Peyer's patch (tissue), 4 donors: Measurements from ENCODE around the gene PGAM2. TPM values are rescaled to one million over a fixed set of nuclear protein-coding genes. Genes with fewer than 3 reads are reported as not detected.
A peak's percentile ranks its signal among the peaks of the same experiment; 100 is the strongest.

Experiments used
- DNase-seq, 3 donors: peaks; one replicate each; pipeline ENCODE4 v3.0.0-alpha.2; 2017 to 2019
- H3K27ac ChIP-seq, 4 donors: fragments of 200-600 bp; sonication (generic); one replicate each; pipeline ENCODE4 v1.5.1; 2016 to 2019
- H3K27me3 ChIP-seq, 2 donors: fragments of 200-600 bp; sonication (generic); one replicate each; pipeline ENCODE4 v1.5.1; 2019
- H3K36me3 ChIP-seq, 3 donors: fragments of 200-600 bp; sonication (generic); one replicate each; pipeline ENCODE4 v1.5.1; 2016 to 2019
- H3K4me1 ChIP-seq, 4 donors: fragments of 200-600 bp; sonication (generic); one replicate each; pipeline ENCODE4 v1.5.1; 2016 to 2019
- H3K4me3 ChIP-seq, 4 donors: fragments of 200-600 bp; sonication (generic); 1 replicate in 3 of 4; 2 replicates in 1 of 4; pipeline ENCODE4 v1.5.1; 2016 to 2019; ENCODE audit warnings: mild to moderate bottlenecking in 1 of 4
- H3K9me3 ChIP-seq, 4 donors: fragments of 200-600 bp; sonication (generic); one replicate each; pipeline ENCODE4 v1.5.1; 2016 to 2019; ENCODE audit warnings: mild to moderate bottlenecking in 1 of 4
- POLR2A ChIP-seq, 2 donors: fragments of 450-650 bp; IDR thresholded peaks; one replicate each; pipeline ENCODE4 v1.5.1; 2017; ENCODE audit warnings: antibody characterized with exemption in 2 of 2, mild to moderate bottlenecking in 2 of 2, moderate library complexity in 2 of 2
- total RNA-seq, 4 donors: library from RNA; depleted of rRNA; stranded (reverse); fragments of >200 nt; gene quantifications; one replicate each; pipeline ENCODE4 v1.1.0, GENCODE V29; 2016
- TF ChIP-seq, protein P1 (sequence below), 6 experiments: fragments of 450-650 bp in 4 of 6; fragments of 200-600 bp in 2 of 6; sonication (generic) in 1 of 6; IDR thresholded peaks; one replicate each; pipeline ENCODE4 v1.5.1; 2017 to 2019; ENCODE audit warnings: antibody characterized with exemption in 6 of 6, mild to moderate bottlenecking in 3 of 6, moderate library complexity in 1 of 6

The PGAM2 gene
- total RNA-seq, 4 donors from 2014 or later: 1.2 to 4.1 TPM; not detected in 2

DNA sequence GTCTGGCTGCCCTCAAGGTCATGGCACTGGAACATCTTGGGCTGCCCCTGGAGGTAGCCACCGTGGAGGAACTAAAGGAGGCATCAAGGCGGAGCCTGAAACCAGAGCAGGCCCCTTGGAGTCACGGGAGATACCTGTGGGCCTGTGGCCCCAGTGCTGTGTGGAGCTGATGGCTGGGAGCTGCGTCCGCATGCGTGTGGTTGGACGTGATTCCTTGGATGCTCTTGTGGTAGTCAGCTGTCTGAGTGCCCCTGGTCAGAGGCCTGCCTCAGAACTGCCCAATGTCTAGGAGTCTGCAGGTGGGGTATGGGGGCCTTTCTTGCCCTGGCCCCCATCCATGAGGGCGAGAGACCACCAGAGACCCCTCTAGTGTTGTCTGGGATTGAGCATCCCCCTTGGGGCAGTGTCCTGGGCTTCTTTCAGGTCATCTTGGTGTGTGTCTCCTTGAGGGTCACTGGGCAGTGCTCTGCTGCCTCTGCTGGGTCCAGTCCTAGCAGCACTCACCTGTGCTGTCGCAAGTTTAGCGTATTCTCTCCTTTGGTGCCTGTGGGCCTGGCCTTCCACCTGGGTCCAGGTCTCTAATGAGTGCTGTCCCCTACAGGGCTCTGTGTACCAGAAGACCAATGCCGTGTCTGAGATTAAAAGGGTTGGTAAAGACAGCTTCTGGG is 8.1 kb downstream of the PGAM2 start:
- Histone ChIP-seq H3K4me3 (no peak overlapping the region), H3K27ac (peak overlapping the region in 1 of 4 donors; percentile 79), H3K27me3 (no peaks in the 10 kb centered on the region), H3K36me3 (peaks cover 0 to 96% (median 0%) of the 10 kb centered on the region in 3 donors), H3K9me3 (no peaks in the 10 kb centered on the region), H3K4me1 (peaks cover 0 to 21% (median 0%) of the 10 kb centered on the region in 4 donors)
- DNase-seq: peak in 2 of 3 donors; percentile 12 to 42
- no peak for TF ChIP-seq POLR2A (IDR thresholded peaks at IDR 0.05)
- TF ChIP-seq, protein P1, sequence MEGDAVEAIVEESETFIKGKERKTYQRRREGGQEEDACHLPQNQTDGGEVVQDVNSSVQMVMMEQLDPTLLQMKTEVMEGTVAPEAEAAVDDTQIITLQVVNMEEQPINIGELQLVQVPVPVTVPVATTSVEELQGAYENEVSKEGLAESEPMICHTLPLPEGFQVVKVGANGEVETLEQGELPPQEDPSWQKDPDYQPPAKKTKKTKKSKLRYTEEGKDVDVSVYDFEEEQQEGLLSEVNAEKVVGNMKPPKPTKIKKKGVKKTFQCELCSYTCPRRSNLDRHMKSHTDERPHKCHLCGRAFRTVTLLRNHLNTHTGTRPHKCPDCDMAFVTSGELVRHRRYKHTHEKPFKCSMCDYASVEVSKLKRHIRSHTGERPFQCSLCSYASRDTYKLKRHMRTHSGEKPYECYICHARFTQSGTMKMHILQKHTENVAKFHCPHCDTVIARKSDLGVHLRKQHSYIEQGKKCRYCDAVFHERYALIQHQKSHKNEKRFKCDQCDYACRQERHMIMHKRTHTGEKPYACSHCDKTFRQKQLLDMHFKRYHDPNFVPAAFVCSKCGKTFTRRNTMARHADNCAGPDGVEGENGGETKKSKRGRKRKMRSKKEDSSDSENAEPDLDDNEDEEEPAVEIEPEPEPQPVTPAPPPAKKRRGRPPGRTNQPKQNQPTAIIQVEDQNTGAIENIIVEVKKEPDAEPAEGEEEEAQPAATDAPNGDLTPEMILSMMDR (IDR thresholded peaks at IDR 0.05): no peak

DNA sequence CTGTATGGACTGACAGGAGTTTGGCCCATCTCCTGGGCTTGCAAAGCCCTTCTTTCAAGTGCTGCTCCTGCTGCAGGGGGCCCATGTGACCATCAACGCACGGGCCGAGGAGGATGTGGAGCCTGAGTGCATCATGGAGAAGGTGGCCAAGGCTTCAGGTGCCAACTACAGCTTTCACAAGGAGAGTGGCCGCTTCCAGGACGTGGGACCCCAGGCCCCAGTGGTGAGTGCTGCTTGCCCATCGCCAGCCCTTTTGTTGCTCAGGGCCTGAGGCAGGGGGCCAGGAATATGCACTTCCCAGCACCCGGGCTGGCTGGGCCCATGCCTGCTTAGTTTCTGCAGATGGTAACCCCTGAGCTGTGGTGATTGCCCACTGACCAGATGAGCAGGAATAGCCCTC is 8.7 kb downstream of the PGAM2 start:
- H3K4me1 ChIP-seq: peaks cover 0 to 21% (median 0%) of the 10 kb centered on the region in 4 donors
- H3K27me3 ChIP-seq: no peaks in the 10 kb centered on the region
- TF ChIP-seq, protein P1 (IDR thresholded peaks at IDR 0.05): no peak
- no peak for TF ChIP-seq POLR2A (IDR thresholded peaks at IDR 0.05)
- H3K27ac ChIP-seq: peak overlapping the region in 1 of 4 donors; percentile 79
- DNase-seq: peak in 2 of 3 donors; percentile 9 to 39
- peaks cover 0 to 96% (median 0%) of the 10 kb centered on the region in 3 donors for H3K36me3 ChIP-seq
- H3K9me3 ChIP-seq: no peaks in the 10 kb centered on the region
- H3K4me3 ChIP-seq: no peak overlapping the region

DNA sequence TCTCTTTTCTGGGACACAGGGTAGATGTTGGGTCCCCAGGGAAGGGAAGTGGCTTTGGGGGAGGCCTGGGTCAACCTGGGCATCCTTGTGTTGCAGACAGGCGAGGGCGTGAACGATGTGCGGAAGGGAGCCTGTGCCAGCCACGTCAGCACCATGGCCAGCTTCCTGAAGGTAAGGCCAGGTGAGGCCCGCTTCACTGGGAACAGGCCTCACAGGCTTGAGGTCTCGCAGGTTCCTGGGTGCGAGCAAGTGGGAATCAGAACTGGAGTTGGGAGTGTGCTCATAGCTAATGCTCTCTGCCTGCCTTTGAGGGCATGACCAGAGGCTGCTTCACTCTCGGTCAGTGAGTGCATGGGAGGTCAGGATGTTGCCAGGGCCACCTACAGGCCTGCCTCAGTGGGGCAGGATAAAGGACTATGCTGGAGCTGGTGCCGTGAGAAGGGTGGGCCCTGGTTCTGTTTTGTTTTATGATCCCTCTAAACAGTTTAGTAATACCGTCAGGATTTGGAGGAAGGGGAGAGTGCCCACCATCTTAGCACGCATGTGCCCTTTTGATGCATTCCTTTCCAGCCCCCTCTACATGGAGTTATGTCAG is 12.5 kb downstream of the PGAM2 start:
- H3K4me1 ChIP-seq: peaks cover 0 to 5% (median 0%) of the 10 kb centered on the region in 4 donors
- H3K27ac ChIP-seq: no peak overlapping the region
- TF ChIP-seq POLR2A (IDR thresholded peaks at IDR 0.05): no peak
- TF ChIP-seq, protein P1 (IDR thresholded peaks at IDR 0.05): peak in 1 of 6 experiments; percentile 3
- peak in 1 of 3 donors; percentile 34 for DNase-seq
- peaks cover 0 to 84% (median 0%) of the 10 kb centered on the region in 3 donors for H3K36me3 ChIP-seq
- no peak overlapping the region for H3K4me3 ChIP-seq
- H3K27me3 ChIP-seq: no peaks in the 10 kb centered on the region
- H3K9me3 ChIP-seq: no peaks in the 10 kb centered on the region

DNA sequence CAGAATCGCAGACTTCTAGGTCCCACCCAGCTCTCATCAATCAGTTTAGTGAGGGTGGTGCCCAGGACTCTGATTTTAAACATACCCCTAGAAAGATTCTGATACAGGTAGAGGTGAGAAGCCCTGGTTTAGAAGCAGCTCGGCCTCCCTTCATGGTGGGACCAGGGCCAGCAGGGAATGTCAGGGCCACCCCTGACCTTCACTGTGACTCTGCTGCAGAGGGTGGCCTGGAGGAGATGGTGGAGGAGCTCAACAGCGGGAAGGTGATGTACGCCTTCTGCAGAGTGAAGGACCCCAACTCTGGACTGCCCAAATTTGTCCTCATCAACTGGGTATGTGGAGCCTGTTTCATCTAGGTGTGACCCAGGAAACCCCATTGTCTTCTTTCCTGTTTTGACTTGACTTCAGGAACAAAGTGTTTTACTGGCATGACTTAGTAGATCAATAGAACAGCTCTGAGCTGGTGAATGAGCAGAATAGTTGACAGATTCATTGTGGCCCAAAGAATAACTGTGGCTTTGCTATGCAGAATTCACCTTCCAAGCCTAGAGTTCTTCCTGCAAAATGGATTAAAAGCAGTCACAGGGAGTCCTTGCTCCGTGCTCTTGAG is 13.7 kb downstream of the PGAM2 start:
- peaks cover 0 to 72% (median 0%) of the 10 kb centered on the region in 3 donors for H3K36me3 ChIP-seq
- H3K4me3 ChIP-seq: no peak overlapping the region
- no peaks in the 10 kb centered on the region for H3K27me3 ChIP-seq
- H3K9me3 ChIP-seq: no peaks in the 10 kb centered on the region
- peak overlapping the region in 1 of 4 donors; percentile 40 for H3K27ac ChIP-seq
- peak in 1 of 3 donors; percentile 9 for DNase-seq
- TF ChIP-seq POLR2A (IDR thresholded peaks at IDR 0.05): no peak
- H3K4me1 ChIP-seq: peaks cover 0 to 5% (median 3%) of the 10 kb centered on the region in 4 donors

DNA sequence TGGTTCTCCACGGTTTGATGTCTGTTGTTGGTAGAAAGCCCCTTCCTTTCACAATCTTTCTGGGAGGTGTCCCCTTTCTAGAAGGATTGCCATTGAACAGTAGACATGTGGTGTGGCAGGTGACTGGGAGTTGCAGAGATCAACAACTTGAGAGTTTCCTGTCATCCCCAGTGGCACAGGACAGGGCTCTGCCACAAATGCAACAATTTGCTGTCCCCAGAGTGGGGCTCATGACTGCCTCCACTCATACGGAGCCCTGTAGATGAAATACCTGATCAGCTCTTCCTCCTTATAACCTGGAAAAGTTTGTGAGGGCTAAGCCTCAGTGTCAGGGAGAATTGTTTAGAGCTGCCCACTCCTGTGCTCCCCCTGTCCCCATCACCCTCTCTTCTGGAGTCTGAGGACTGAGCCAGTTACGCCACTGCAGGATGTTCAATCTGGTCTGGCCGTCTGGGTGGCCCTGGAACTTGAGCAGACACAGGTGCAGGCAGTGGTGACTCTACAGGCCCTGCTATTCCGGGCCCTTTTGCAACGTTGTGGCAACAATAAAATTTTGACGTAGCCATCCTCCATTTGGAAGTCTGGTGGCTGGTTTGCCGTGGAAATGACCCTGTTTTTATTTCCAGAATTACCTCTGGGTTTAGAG is 14.3 kb downstream of the PGAM2 start:
- TF ChIP-seq POLR2A (IDR thresholded peaks at IDR 0.05): no peak
- TF ChIP-seq, protein P1 (IDR thresholded peaks at IDR 0.05): no peak
- Histone ChIP-seq H3K4me3 (no peak overlapping the region), H3K9me3 (no peaks in the 10 kb centered on the region), H3K27ac (peak overlapping the region in 1 of 4 donors; percentile 40), H3K4me1 (peaks cover 0 to 10% (median 5%) of the 10 kb centered on the region in 4 donors), H3K36me3 (peaks cover 0 to 65% (median 0%) of the 10 kb centered on the region in 3 donors), H3K27me3 (no peaks in the 10 kb centered on the region)
- no peak for DNase-seq
